ENCODE measurements around the gene YBX1.
A peak's percentile ranks its signal among the peaks of the same experiment; 100 is the strongest.
"Not testable (repeated sequence)": the region's sequence is repeated elsewhere in the genome, so short reads cannot be mapped to it uniquely, and the experiment has no call there.

Gene YBX1

DNA sequence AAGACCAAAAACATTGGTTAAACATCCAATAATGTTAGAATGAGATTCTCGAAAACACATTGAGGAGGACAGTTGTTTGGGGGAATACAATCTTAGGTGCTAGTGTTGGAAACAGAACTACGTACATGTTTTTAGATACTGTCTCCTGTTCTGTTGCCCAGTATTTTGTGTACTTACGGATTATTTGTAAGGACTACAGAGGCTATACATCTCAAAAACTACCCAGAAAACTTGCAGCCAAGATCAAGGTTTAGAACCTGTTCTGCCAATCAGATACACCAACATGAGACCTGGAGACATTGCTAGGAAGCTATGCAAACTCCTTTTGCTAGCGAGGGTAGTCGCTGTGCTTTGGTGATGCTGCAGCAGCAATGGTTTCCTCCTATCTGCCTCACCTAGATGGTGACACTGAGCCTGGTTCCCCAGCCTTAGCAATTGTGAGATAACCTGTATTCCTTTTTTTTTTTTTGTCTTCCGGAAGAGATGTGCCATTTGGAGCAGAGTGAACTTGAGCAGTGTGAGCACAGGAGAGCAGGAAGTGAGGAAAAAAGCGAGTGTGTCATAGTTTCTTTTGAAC, 21.8 kb downstream of the YBX1 start:
- H3K27ac ChIP-seq: no peak overlapping the region
- TF ChIP-seq, protein P1, sequence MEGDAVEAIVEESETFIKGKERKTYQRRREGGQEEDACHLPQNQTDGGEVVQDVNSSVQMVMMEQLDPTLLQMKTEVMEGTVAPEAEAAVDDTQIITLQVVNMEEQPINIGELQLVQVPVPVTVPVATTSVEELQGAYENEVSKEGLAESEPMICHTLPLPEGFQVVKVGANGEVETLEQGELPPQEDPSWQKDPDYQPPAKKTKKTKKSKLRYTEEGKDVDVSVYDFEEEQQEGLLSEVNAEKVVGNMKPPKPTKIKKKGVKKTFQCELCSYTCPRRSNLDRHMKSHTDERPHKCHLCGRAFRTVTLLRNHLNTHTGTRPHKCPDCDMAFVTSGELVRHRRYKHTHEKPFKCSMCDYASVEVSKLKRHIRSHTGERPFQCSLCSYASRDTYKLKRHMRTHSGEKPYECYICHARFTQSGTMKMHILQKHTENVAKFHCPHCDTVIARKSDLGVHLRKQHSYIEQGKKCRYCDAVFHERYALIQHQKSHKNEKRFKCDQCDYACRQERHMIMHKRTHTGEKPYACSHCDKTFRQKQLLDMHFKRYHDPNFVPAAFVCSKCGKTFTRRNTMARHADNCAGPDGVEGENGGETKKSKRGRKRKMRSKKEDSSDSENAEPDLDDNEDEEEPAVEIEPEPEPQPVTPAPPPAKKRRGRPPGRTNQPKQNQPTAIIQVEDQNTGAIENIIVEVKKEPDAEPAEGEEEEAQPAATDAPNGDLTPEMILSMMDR (conservative IDR thresholded peaks at IDR 0.05): no peak

DNA sequence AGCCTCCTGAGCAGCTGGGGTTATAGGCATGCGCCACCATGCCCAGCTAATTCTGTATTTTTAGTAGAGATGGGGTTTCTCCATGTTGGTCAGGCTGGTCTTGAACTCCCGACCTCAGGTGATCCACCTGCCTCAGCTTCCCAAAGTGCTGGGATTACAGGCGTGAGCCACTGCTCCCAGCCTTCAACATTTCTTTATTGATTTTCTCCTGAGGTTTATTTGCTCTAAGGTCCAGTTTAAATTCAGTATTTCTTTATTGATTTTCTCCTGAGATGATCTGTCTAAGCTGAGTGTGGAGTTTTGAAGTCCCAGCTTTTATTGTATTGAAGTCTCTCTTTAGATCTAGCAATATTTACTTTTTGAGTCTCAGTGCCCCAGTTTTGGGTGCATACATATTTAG, 30.6 kb downstream of the YBX1 start:
- not testable (repeated sequence) for H3K27ac ChIP-seq

DNA sequence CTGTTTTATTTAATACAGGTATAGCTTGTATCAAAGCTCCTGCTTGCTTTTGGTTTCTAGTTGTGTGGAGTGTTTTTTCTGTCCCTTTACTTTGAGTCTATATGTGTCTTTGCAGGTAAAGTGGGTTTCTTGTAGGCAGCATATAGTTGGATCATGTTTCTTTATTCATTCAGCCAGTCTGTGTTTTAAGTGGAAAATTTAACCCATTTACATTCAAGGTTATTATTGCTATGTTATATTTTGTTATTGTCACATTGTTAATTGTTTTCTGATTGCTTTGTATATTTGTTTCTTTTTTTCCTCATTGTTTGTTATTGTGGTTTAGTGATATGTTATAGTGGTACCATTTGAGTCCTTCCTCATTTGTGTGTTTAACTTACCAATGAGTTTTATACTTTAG, 31.1 kb downstream of the YBX1 start:
- no peak overlapping the region for H3K27ac ChIP-seq

DNA sequence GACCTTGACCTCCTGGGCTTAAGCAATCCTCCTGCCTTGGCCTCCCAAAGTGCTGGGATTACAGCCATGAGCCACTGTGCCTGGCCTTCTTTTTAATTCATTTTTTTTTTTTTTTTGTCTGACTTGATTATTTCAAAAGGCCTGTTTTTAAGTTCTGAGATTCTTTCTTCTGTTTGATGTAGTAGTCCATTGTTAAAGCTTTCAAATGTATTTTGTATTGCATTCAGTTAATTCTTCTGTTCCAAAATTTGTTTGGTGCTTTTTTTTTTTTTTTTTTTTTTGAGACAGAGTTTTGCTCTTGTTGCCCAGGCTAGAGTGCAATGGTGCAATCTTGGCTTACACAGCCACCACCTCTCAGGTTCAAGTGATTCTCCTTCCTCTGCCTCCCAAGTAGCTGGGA, 32.2 kb downstream of the YBX1 start:
- H3K27ac ChIP-seq: not testable (repeated sequence)

More for the DNA sequence above, 31.1 kb downstream of the YBX1 start:
- TF ChIP-seq, protein P1 (conservative IDR thresholded peaks at IDR 0.05): no peak

DNA sequence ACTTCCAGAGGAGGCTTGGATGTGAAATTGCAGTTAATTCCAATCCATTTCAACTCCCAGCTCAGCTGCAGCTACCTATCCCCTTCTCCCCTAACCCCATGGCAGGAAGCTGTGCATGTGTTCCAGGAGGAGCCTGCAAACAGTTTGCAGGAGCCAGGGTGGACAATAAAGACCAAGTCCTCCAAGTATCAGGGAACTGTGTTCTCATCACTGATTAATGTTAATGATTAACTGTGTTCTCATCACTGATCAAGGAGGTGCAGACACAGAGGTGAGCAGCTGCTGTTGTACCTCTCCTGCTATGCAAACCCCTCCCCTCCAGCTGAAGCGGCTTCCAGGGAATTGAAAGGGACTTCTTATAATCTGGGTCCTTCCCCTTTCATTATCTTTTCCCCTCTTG, 38.6 kb downstream of the YBX1 start:
- TF ChIP-seq, protein P1 (conservative IDR thresholded peaks at IDR 0.05): no peak
- H3K27ac ChIP-seq: peak overlapping the region; percentile 30; the same call in 1 of the 2 replicates

DNA sequence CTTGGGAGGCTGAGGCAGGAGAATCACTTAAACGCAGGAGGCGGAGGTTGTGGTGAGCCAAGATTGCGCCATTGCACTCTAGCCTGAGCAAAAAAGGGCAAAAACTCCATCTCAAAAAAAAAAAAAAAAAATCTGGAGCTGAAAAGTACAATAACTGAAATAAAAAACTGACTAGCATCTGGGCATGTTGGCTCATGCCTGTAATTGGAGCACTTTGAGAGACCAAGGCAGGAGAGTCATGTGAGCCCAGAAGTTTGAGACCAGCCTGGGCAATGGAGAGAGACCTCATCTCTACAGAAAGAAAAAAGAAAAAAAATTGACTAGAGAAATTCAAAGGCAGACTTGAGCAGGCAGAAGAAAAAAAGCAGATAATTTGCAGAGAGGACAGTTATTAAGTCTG, 39.7 kb downstream of the YBX1 start:
- H3K27ac ChIP-seq: no peak overlapping the region
- TF ChIP-seq, protein P1 (conservative IDR thresholded peaks at IDR 0.05): no peak

DNA sequence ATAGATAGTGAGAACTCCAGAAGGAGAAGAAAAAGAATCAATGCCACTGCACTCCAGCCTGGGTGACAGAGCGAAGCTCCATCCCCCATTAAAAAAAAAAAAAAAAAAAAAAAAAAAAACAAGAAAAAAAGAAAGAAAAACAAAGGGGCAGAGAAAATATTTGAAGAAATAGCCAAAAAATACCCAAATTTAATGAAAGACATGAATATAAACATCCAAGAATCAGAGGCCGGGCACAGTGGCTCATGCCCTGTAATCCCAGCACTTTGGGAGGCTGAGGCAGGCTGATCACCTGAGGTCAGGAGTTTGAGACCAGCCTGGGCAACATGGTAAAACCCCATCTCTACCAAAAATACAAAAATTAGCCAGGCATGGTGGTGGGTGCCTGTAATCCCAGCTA, 40.2 kb downstream of the YBX1 start:
- not testable (repeated sequence) for H3K27ac ChIP-seq

DNA sequence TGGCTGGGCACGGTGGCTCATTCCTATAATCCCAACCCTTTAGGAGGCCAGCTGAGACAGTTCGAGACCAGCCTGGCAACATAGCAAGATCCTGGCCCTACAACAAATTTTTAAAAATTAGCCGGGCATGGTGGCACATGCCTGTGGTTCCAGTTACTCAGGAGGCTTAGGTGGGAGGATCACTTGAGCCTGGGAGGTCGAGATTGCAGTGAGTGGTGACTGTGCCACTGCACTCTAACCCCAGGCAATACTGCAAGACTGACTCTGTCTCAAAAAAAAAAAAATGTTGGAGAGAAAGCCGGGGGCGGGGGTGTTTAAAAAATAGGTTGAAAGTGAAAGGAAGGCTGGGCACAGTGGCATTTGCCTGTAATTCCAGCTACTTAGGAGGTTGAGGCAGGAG, 41.3 kb downstream of the YBX1 start:
- TF ChIP-seq, protein P1 (conservative IDR thresholded peaks at IDR 0.05): no peak
- no peak overlapping the region for H3K27ac ChIP-seq

DNA sequence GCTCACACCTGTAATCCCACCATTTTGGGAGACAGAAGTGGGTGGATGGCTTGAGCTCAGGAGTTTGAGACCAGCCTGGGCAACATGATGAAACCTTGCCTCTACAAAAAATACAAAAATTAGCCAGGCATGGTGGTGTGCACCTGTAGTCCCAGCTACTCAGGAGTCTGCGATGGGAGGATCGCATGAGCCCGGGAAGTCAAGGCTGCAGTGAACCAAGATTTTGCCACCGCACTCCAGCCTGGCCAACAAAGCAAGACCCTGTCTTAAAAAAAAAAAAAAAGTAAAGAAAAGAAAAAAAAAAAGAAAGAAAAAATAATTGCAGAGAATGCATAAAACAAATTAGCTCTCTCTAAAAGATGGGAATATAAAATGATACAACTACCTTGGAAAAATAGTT, 43.6 kb downstream of the YBX1 start:
- H3K27ac ChIP-seq: not testable (repeated sequence)

DNA sequence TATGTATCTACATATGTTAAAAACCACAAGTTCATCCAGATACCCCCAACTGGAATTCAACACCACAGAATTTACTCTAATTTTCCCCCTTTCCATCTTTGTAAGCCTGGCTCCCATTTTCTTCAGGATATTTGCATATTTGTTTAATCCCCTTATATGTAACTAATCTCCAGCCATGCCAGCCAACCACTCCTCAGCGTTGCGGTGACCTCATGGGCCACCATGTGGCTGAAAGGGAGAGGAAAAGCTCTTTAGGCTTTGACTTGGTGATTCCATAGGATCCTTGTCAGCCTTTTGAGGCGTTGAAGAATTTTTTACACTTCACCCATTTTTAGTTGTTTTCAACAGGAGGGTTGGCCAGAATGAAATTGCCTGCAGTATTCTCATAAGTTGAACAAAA, 47.8 kb downstream of the YBX1 start:
- TF ChIP-seq, protein P1 (conservative IDR thresholded peaks at IDR 0.05): no peak
- H3K27ac ChIP-seq: no peak overlapping the region
